Tibial nerve (tissue), 3 donors: ENCODE data around the gene AP2A1.

ENCODE experiments used
- POLR2A ChIP-seq, 2 donors: fragments of 450-650 bp; IDR thresholded peaks; one replicate each; pipeline ENCODE4 v1.6.1; 2017; ENCODE audit warnings: antibody characterized with exemption in 2 of 2, mild to moderate bottlenecking in 2 of 2, moderate library complexity in 2 of 2
- TF ChIP-seq, protein P1 (sequence below), 5 experiments: fragments of 200-600 bp in 3 of 5; fragments of 450-650 bp in 2 of 5; sonication (generic) in 3 of 5; IDR thresholded peaks; one replicate each; pipeline ENCODE4 v1.5.1; 2016 to 2019; ENCODE audit warnings: antibody characterized with exemption in 5 of 5, mild to moderate bottlenecking in 3 of 5, moderate library complexity in 2 of 5

DNA sequence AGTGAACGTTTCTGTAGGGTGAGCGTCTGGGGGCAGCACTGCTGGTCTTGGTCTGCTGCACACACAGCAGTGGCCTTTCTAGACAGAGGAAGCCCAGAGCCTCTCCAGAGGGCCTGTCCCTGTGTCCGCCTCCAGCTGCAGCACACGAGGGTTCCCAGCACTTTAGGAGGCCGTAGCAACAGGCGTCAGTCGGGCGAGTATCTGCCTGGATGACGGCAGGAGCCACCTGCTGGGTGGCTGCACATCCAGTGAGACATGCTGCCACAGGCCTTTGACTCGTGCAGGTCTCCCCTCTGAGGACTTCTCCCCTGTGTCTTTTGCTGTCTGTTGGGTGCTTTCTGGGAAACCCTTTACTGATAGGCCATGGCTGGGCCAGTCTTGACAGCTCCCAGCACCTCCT, 22.1 kb downstream of the AP2A1 start:
- TF ChIP-seq, protein P1, sequence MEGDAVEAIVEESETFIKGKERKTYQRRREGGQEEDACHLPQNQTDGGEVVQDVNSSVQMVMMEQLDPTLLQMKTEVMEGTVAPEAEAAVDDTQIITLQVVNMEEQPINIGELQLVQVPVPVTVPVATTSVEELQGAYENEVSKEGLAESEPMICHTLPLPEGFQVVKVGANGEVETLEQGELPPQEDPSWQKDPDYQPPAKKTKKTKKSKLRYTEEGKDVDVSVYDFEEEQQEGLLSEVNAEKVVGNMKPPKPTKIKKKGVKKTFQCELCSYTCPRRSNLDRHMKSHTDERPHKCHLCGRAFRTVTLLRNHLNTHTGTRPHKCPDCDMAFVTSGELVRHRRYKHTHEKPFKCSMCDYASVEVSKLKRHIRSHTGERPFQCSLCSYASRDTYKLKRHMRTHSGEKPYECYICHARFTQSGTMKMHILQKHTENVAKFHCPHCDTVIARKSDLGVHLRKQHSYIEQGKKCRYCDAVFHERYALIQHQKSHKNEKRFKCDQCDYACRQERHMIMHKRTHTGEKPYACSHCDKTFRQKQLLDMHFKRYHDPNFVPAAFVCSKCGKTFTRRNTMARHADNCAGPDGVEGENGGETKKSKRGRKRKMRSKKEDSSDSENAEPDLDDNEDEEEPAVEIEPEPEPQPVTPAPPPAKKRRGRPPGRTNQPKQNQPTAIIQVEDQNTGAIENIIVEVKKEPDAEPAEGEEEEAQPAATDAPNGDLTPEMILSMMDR (IDR thresholded peaks at IDR 0.05), result no peak
- no peak for TF ChIP-seq POLR2A (IDR thresholded peaks at IDR 0.05)
